ENCODE results near the gene SRD5A3. TPM values are rescaled to one million over a fixed set of nuclear protein-coding genes. Genes with fewer than 3 reads are reported as not detected.

The SRD5A3 gene
- total RNA-seq = 7.5 and 8.1 TPM in 2 replicates

GRCh38 chr4:55345980-55346850, at the start of gene SRD5A3:
TSS of gene SRD5A3 (plus strand) at chr4:55346242. CDS start at chr4:55346337, 95 bp downstream.

DNA sequence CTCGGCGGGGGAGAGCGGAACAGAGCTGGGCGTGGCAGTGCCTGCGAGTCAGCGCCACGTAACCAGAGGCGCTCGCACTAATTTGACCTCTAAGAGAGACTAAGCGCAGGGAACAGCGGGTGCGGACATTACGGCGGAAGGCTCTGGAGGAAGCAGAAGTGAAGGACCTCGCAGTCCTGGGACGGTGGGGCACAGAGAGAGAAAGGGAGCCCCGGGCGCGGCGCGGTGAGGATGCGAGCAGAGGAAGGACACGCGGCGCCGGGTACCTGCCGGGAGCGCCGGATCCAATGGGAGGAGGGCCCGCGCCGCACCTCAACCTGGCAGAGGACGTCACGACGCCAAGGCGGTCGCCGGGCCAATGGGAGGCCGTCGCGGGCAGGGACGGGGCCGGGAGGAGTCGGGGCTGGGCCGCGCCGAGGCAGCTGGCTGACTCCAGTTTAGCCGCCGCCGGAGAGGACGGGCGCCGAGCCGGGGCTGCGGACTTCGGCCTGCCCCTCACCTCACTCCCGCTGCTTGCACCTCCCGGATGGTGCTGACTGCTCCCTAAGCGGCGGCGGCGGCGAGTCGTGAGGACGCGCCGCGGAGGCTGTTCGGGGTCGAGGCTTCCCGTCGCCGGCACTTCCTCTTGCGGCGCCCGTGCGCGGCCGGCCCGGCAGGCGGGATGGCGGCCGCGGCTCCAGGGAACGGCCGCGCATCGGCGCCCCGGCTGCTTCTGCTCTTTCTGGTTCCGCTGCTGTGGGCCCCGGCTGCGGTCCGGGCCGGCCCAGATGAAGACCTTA, 49.7 kb downstream of the SRD5A3 start, which contains the start of gene TMEM165:
Gene TMEM165 (plus strand): TSS at position 429 of the 779 bp plus-strand sequence. CDS start 233 bp downstream, at position 662.

Other genes starting within 250 kb of the SRD5A3 start
- 0.75 and 0.77 TPM in 2 replicates for gene KDR, start 220.6 kb upstream of the SRD5A3 start, total RNA-seq
- 111 and 129 TPM in 2 replicates for gene TMEM165, start 49.7 kb downstream of the SRD5A3 start, total RNA-seq
- 33.6 and 42.3 TPM in 2 replicates for gene CLOCK, start 200.7 kb downstream of the SRD5A3 start, total RNA-seq
- not detected in 2 replicates for gene PDCL2, start 246.0 kb downstream of the SRD5A3 start, total RNA-seq

Measured in uterine smooth muscle cell (primary cell).